AG09319 (cell line): ENCODE measurements around the gene GRIN1.

ENCODE experiments used
- DNase-seq: peaks from one replicate; pipeline ENCODE4 v3.0.0-alpha.2; 2010; ENCODE audit warnings: low read depth; ENCODE audit errors: extremely low read depth
- TF ChIP-seq, protein P1 (sequence below): IDR thresholded peaks from 2 replicates; pipeline ENCODE4 v1.5.1; 2011; ENCODE audit warnings: low read depth, mild to moderate bottlenecking, inconsistent platforms, low read length, moderate library complexity

The GRIN1 gene

DNA sequence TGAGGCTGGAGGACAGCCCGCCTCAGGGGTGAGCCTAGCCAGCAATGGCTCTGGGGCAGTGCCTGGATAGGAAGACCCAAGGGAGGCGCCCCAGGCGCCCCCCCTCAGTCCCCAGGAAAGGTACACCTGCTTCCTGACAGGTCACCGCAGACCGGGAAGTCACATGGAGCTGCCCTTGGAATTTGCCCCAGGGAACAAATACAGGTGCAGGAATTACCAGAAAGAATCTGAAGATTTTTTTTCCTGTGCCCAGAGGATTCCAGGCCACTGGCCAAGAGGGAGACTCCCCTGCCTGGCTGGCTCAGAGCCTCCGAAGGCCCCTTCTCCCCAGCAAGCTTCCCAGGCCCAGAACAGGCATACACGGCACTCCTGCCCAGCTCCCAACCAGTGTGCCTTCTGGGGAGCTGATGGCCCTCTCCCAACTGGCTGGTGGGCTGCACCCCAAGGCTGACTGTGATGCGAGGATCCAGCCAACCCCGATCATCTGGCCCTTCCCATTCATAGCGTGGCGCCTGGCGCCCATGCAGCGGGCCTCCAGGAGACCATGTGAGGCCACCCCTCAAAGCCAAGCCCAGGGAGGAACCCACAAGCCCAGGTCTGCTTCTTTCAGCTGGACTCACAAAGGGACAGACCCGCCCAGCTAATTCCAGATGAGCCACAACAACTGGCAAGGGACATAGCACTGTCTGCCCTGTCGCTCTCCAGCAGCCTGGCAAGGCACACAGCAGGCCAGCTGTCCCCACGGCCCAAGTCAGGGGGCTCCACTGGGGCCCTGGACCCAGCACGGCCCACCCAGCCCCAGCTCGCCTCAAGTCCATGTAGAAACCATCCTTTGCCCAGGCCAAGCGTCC, 59.3 kb downstream of the GRIN1 start:
- DNase-seq, result no peak
- TF ChIP-seq, protein P1, sequence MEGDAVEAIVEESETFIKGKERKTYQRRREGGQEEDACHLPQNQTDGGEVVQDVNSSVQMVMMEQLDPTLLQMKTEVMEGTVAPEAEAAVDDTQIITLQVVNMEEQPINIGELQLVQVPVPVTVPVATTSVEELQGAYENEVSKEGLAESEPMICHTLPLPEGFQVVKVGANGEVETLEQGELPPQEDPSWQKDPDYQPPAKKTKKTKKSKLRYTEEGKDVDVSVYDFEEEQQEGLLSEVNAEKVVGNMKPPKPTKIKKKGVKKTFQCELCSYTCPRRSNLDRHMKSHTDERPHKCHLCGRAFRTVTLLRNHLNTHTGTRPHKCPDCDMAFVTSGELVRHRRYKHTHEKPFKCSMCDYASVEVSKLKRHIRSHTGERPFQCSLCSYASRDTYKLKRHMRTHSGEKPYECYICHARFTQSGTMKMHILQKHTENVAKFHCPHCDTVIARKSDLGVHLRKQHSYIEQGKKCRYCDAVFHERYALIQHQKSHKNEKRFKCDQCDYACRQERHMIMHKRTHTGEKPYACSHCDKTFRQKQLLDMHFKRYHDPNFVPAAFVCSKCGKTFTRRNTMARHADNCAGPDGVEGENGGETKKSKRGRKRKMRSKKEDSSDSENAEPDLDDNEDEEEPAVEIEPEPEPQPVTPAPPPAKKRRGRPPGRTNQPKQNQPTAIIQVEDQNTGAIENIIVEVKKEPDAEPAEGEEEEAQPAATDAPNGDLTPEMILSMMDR, result no peak

DNA sequence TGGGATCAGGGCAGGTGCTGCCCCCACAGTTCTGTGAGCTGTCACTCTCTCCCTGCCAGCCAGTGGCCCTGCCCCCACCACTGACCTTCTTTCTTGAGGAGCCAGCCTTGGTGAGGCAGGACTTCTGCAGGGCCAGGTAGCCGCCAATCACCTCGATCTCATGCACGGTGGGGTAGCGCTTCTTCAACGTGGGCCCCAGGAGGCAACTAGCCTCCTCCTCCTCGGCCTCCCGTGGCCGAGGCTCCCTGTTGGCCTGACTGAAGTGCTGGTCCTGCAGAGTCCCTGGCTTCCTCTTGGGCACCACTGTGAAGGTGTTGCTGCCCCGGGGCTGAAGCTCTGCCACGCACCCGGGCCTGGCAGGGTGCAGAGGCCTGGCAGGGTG, 59.9 kb downstream of the GRIN1 start:
- TF ChIP-seq, protein P1, result no peak
- DNase-seq, result no peak

DNA sequence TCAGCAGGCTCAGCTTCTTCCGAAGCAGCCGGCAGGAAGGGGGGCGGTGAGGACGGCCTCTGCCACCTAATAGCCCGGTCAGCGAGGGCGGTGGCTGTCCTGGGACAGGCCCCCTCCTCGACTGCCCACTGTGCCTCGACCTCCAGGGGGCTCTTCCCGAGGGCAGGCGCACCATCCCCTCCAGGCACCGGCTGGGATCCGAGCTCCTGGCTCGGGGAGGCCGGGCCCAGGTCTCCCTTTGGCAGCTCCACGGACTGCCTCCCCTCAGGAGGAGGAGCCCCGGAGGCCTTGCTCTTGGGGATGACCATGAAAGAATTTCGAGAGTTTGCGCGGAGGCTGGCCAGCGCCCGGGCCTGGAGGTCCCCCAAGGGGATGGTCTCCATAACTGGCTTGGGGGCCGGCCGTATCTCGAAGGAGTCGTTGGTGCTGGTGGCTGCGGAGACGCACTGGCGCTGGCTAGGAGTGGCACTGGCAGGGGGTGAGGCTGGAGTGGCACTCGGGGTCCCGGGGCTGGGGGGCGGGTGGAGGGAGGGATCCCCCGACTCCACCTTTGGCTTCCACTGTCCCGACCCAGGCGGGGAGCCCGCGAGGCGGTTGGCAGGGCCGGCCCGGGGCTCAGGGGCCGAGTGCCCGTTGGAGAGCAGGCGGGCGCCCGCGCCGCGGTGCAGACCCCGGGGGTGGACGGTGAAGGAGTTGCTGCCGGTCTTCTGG, 60.6 kb downstream of the GRIN1 start:
- TF ChIP-seq, protein P1, result no peak
- DNase-seq, result no peak

DNA sequence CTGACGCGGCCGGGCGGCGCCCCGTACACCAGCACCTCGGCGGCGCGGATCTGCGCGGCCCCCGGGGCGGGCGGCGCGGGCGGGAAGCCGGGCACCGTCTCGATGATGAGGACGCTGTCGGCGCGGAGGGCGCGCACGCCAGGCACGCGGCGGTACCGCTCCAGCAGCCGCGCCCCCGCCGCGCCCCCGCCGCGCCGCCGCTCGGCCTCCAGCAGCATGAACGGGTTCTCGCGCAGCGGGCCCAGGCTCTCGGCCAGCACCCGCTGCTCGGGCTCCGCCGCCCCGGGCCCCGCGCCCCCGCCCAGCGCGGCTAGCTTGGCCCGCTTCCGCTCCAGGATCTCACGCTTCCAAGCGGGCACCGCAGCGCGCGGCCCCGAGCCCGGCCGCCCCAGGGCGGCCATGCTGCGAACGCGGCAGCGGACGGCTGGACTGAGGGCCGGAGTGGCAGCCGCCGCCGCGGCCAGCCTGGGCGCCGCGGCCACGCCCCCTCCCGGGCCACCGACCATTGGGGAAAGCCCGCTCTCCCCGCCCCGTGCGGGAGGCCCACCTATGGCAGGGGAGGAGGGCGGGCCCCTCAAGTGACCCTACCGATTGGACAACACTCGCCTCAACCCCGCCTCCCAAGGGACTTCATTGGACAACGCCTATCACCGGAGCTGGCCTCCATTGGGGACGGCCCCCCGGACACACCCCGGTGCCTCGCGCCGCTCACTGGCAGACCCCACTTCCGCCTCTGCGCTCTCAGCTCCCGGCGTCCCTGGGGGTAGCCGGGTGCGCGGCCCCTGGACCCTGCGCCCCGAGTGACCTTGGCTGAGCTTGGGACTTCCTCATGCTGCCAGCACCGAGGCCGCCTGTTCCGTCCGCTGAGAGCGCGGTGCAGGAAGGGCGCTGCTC, 61.6 kb downstream of the GRIN1 start, which contains the start of gene TPRN:
TPRN (minus strand) TSS at position 431 of the 894 bp plus-strand sequence; CDS start at position 401, 30 bp downstream.
- TF ChIP-seq, protein P1, result no peak
- peak; percentile 97 for DNase-seq

DNA sequence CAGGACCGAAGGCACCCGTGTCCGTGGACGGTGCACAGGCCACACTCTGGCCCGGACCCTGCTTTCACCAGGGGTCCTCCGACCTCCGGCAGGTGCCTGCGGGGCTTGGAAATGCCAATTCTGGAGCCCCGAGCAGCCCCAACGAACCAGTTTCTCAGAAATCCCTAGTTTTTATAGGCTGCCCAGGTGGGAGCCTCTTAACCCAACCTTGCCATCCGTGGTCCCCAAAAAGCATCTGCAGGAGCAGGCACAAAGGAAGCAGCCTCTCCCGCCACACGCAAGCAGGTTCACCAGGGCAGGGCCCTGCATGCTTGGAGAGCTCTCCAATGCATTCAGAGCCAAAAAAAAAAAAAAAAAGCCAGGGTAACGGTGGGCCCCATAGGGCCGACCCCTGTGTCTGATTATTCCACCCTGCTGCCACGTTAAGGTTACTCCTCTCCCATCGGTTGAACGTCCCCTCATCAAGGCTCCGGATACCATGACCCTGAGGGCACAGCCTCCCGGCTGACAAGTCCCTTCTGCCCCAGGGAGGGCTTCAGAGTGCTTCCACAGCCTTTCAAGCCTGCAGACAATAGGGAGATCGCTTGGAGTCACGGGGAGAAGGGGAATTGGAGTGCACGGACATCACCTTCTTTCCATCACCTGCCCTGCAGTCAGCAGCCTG, 62.4 kb downstream of the GRIN1 start:
- TF ChIP-seq, protein P1, result no peak
- DNase-seq, result no peak

DNA sequence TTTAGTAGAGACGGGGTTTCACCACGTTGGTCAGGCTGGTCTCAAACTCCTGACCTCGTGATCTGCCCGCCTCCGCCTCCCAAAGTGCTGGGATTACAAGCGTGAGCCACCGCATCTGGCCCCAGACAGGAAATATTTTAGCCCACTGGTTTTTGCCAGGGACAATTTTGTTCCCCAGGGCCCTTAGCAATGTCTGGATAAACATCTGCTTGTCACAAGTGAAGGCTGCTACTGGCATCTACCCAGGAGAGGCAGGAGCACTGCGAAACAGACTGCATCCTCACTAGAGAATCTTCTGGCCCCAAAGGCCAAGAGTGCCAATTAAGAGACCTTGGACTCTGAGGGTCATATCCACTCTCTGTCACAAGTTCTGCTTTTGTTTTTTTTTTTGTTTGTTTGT, 64.0 kb downstream of the GRIN1 start:
- no peak for DNase-seq
- TF ChIP-seq, protein P1, result no peak
